ENCODE data around the gene GLRA3.

DNA sequence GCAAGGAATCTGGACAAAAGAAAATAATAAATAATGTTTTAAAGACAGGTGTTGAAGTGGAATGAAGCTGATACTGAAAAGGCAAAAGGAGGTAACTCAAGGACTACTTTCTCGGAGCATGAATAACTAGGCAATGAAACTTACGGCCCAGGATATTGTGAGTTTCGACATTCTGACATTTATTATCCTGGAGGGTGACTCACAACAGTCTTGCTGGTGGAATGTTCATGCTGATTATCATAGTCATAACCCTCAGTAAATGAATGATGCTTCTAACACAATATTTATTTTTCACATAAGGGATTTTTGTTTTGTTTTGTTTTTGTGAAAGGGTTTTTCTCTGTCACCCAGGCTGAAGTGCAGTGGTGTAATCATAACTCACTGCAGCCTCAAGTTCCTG is 159.8 kb downstream of the GLRA3 start:
- TF ChIP-seq, protein P1, sequence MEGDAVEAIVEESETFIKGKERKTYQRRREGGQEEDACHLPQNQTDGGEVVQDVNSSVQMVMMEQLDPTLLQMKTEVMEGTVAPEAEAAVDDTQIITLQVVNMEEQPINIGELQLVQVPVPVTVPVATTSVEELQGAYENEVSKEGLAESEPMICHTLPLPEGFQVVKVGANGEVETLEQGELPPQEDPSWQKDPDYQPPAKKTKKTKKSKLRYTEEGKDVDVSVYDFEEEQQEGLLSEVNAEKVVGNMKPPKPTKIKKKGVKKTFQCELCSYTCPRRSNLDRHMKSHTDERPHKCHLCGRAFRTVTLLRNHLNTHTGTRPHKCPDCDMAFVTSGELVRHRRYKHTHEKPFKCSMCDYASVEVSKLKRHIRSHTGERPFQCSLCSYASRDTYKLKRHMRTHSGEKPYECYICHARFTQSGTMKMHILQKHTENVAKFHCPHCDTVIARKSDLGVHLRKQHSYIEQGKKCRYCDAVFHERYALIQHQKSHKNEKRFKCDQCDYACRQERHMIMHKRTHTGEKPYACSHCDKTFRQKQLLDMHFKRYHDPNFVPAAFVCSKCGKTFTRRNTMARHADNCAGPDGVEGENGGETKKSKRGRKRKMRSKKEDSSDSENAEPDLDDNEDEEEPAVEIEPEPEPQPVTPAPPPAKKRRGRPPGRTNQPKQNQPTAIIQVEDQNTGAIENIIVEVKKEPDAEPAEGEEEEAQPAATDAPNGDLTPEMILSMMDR (IDR thresholded peaks at IDR 0.05 in 2 of 3, conservative IDR thresholded peaks at IDR 0.05 in 1 of 3; ENCODE audit: control insufficient read depth in 2 of 3, extremely low read depth in 1 of 3, insufficient read depth in 1 of 3, low read depth in 3 of 3, low read length in 3 of 3): no peak
- TF ChIP-seq ZNF207 (IDR thresholded peaks at IDR 0.05; ENCODE audit: borderline replicate concordance) (no peak), NFYB (IDR thresholded peaks at IDR 0.05; ENCODE audit: insufficient read depth, low read depth, low read length) (no peak), RELA (IDR thresholded peaks at IDR 0.05; ENCODE audit: borderline replicate concordance, partially characterized antibody) (no peak), HDGF (IDR thresholded peaks at IDR 0.05) (no peak), POLR2A (IDR thresholded peaks at IDR 0.05; ENCODE audit: low read depth, low read length) (no peak)
